Activated naive CD4-positive, alpha-beta T cell treated with anti-CD3 and anti-CD28 coated beads for 36 hours (primary cell): ENCODE data around the gene FAM219B. TPM values are rescaled to one million over a fixed set of nuclear protein-coding genes. Genes with fewer than 3 reads are reported as not detected.
"Not testable (repeated sequence)": the region's sequence is repeated elsewhere in the genome, so short reads cannot be mapped to it uniquely, and the experiment has no call there.

Source experiments
- CTCF ChIA-PET: fragments of 350-600 bp; sonication (Branson Sonifier 250); formaldehyde crosslinking; loops from one replicate; lab custom pipeline; 2021; ENCODE audit warnings: antibody characterized with exemption; lab: Charles Lee
- DNase-seq: peaks from one replicate; pipeline ENCODE4 v3.0.0-alpha.2; 2020
- H3K27ac Mint-ChIP-seq: one replicate; pipeline ENCODE4 v1.8.0; 2021; ENCODE audit warnings: mild to moderate bottlenecking, mixed read lengths
- H3K27me3 Mint-ChIP-seq: one replicate; pipeline ENCODE4 v1.8.0; 2021; ENCODE audit warnings: low read depth, mixed read lengths
- H3K36me3 Mint-ChIP-seq: one replicate; pipeline ENCODE4 v1.8.0; 2021; ENCODE audit warnings: low read depth, mixed read lengths
- H3K4me1 Mint-ChIP-seq: one replicate; pipeline ENCODE4 v1.8.0; 2021; ENCODE audit warnings: low read depth, mixed read lengths
- H3K4me3 Mint-ChIP-seq: one replicate; pipeline ENCODE4 v1.8.0; 2021; ENCODE audit warnings: mild to moderate bottlenecking, moderate library complexity, mixed read lengths
- H3K9me3 Mint-ChIP-seq: one replicate; pipeline ENCODE4 v1.8.0; 2021; ENCODE audit warnings: mixed read lengths
- intact Hi-C: fragments of 100-400 bp; cut with micrococcal nuclease; formaldehyde crosslinking; loops from one replicate; pipeline ENCODE4 v1.15.1; 2023
- total RNA-seq, 2 experiments: library from RNA; stranded (reverse); gene quantifications; one replicate each; pipeline ENCODE4 v1.2.3, GENCODE V29; 2021

Gene FAM219B
- total RNA-seq, 2 experiments from 2014 or later, result 60.3 to 63.0 TPM

DNA sequence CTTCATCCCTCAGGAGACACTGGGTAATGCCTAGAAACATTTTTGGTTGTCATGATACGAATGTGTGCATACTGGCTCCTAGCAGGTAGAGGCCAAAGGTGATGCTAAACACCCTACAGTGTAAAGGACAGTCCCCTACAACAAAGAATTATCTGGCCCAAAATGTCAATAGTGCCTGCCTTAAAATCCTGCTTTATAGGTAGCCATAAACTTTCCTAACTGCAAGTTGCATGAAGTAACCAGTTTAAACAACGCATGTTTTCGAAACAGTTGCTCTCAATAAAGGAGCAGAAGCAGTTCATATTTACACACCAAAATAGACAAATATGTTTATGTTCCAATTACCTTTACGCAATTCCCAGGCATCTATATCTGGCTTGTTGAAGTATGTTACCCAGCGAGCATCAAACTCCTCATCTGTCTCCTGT is 22.1 kb upstream of the FAM219B start:
- intact Hi-C loops, result no loop called here
- peaks cover 17% of the 10 kb centered on the region for H3K36me3 Mint-ChIP-seq
- CTCF ChIA-PET, result no interaction called here

DNA sequence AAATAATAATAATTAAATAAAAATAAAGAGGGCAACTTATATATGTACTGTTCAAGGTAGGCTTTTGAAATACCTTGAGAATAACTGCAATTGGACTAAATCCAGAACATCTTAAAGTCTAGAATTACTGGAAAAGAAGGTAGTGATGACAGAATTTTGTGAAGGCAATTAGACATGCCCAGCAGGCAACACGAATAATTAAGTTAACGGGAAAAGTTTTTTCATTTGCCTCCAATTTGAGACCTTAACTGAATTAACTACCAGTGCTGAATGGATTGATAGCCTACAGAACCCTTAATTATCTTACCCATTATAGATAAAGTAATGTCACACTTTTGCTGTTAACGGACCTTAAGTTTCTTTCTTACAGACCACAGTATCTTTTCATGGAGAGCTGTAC is 17.9 kb upstream of the FAM219B start:
- Mint-ChIP-seq H3K27me3 (no peaks in the 10 kb centered on the region), H3K4me1 (no peaks in the 10 kb centered on the region), H3K36me3 (peaks cover 35% of the 10 kb centered on the region), H3K4me3 (no peak overlapping the region), H3K27ac (no peak overlapping the region), H3K9me3 (no peaks in the 10 kb centered on the region)
- no peak for DNase-seq
- intact Hi-C loops, result no loop called here
- CTCF ChIA-PET, result interaction anchor here (1.0 to 2.1 kb wide), 2 partner anchors 26 to 277 kb away, joined by 3 to 6 read pairs; partner anchors contain the start of gene C15orf39

More for the DNA sequence above, 22.1 kb upstream of the FAM219B start:
- Mint-ChIP-seq H3K27ac (no peak overlapping the region), H3K27me3 (no peaks in the 10 kb centered on the region), H3K4me3 (no peak overlapping the region), H3K9me3 (no peaks in the 10 kb centered on the region), H3K4me1 (peaks cover 10% of the 10 kb centered on the region)
- no peak for DNase-seq

DNA sequence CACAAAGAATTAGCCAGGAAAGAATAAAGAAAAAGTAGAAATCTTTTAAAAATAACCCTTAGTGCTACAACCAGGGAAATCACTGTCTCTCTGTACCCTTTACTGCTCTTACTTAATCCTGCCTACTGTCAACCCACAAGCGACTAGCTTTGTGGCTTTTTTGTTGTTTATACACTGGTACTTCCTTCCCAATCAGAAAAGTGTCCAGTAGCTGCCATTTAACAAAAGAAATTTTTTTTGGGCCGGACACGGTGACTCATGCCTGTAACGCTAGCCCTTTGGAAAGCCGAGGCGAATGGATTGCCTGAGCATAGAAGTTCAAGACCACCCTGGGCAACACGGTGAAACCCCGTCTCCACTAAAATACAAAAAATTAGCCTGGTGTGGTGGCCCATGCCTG is 13.8 kb upstream of the FAM219B start:
- intact Hi-C loops, result no loop called here
- H3K4me3 Mint-ChIP-seq, result no peak overlapping the region
- H3K4me1 Mint-ChIP-seq, result peaks cover 2% of the 10 kb centered on the region
- no peaks in the 10 kb centered on the region for H3K9me3 Mint-ChIP-seq
- no peak overlapping the region for H3K27ac Mint-ChIP-seq
- CTCF ChIA-PET, result interaction anchor here (1.2 to 2.8 kb wide), 3 partner anchors 14 to 19 kb away, joined by 4 to 13 read pairs (median 5); partner anchors contain the start of gene FAM219B
- peaks cover 45% of the 10 kb centered on the region for H3K36me3 Mint-ChIP-seq
- no peak for DNase-seq
- H3K27me3 Mint-ChIP-seq, result no peaks in the 10 kb centered on the region

DNA sequence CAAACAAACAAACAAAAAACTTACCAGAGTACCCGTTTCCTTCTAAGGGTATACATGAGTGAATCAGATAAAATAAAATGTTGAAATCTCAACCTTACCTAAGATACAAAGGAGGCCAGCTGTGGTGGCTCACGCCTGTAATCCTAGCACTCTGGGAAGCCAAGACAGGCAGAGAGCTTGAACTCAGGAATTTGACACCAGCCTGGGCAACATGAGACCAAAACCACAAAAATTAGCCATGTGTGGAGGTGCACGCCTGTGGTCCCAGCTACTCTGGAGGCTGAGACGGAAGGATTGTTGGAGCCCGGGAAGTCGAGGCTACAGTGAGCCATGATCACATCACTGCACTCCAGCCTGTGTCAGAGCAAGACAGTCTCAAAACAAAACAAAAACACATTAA is 11.0 kb upstream of the FAM219B start:
- Mint-ChIP-seq H3K4me3 (no peak overlapping the region), H3K36me3 (peaks cover 47% of the 10 kb centered on the region), H3K27ac (no peak overlapping the region), H3K9me3 (no peaks in the 10 kb centered on the region), H3K27me3 (no peaks in the 10 kb centered on the region), H3K4me1 (peaks cover 2% of the 10 kb centered on the region)
- DNase-seq, result no peak
- intact Hi-C loops, result no loop called here
- CTCF ChIA-PET, result interaction anchor here (2.0 kb wide), 1 partner anchor 15 kb away, joined by 11 read pairs; no protein-coding TSS in a partner anchor

GRCh38 chr15:74913799-74914198 is 7.1 kb upstream of the FAM219B start:
- peaks cover 28% of the 10 kb centered on the region for H3K36me3 Mint-ChIP-seq
- DNase-seq, H3K4me1 Mint-ChIP-seq, H3K4me3 Mint-ChIP-seq, H3K27ac Mint-ChIP-seq, H3K9me3 Mint-ChIP-seq, intact Hi-C loops, H3K27me3 Mint-ChIP-seq: not testable (repeated sequence)
- CTCF ChIA-PET, result interaction anchor here (0.6 to 1.8 kb wide), 2 partner anchors 12 to 199 kb away, joined by 3 to 5 read pairs; no protein-coding TSS in a partner anchor

GRCh38 chr15:74913041-74913440 is 6.4 kb upstream of the FAM219B start:
- peaks cover 23% of the 10 kb centered on the region for H3K36me3 Mint-ChIP-seq
- H3K4me1 Mint-ChIP-seq, result peaks cover 1% of the 10 kb centered on the region
- H3K4me3 Mint-ChIP-seq, result no peak overlapping the region
- DNase-seq, result no peak
- intact Hi-C loops, result no loop called here
- H3K9me3 Mint-ChIP-seq, result no peaks in the 10 kb centered on the region
- no peak overlapping the region for H3K27ac Mint-ChIP-seq
- H3K27me3 Mint-ChIP-seq, result no peaks in the 10 kb centered on the region
- CTCF ChIA-PET, result no interaction called here

DNA sequence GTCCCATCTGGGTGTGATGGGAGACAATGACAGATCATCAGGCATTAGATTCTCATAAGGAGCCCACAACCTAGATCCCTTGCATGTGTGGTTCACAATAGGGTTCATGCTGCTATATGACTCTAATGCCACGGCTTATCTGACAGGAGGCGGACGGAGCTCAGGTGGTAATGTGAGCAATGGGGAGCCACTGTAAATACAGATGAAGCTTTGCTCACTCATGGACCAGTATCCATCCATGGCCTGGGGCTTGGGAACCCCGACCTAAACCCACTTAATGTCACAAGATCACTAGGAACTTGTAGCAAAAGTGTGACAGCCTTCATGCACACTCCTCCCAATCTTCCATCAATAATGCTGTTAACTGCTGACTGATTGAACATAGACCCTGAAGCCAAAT is 2.0 kb upstream of the FAM219B start:
- DNase-seq, result no peak
- peaks cover 22% of the 10 kb centered on the region for H3K4me1 Mint-ChIP-seq
- CTCF ChIA-PET, result interaction anchor here (0.6 to 1.2 kb wide), 4 partner anchors 47 to 295 kb away, joined by 3 to 5 read pairs (median 4); no protein-coding TSS in a partner anchor
- H3K9me3 Mint-ChIP-seq, result no peaks in the 10 kb centered on the region
- H3K27ac Mint-ChIP-seq, result no peak overlapping the region
- intact Hi-C loops, result no loop called here
- H3K36me3 Mint-ChIP-seq, result peaks cover 9% of the 10 kb centered on the region
- no peak overlapping the region for H3K4me3 Mint-ChIP-seq
- H3K27me3 Mint-ChIP-seq, result no peaks in the 10 kb centered on the region

GRCh38 chr15:74907163-74907870 is 666 bp upstream of the FAM219B start:
- Mint-ChIP-seq H3K27ac (peak overlapping the region; percentile 92), H3K4me1 (peaks cover 22% of the 10 kb centered on the region), H3K4me3 (peak overlapping the region; percentile 89), H3K36me3 (peaks cover 11% of the 10 kb centered on the region), H3K9me3 (no peaks in the 10 kb centered on the region), H3K27me3 (no peaks in the 10 kb centered on the region)
- intact Hi-C loops, result loop anchor here (2.0 kb wide), 4 partner anchors 17 to 43 kb away; partner anchors contain the start of genes COX5A, MPI and SCAMP2
- CTCF ChIA-PET, result interaction anchor here (1.0 to 2.9 kb wide), 5 partner anchors 13 to 48 kb away, joined by 3 to 10 read pairs (median 5); partner anchors contain the start of gene MPI
- DNase-seq, result peak; percentile 30

DNA sequence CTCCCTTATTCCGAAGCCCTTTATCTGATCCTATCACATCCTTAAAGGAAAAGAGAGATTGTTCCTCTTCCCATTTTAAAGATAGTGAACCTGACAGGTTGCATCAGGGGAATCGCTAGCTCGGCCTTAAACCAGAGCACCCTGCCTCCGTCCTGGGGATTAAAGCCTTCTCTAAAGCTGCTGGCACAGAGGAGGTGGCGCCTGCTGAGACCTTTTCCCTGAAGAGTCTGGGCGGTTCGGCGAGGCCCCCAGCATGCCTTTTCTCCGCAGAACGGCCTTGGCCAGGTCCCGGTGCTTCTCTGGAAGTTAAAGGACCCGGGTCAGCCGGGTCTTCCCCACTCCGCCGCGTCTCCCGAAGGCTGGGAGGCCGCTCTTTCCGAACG is 593 bp downstream of the FAM219B start:
- Mint-ChIP-seq H3K4me1 (peaks cover 28% of the 10 kb centered on the region), H3K9me3 (no peaks in the 10 kb centered on the region), H3K27ac (peak overlapping the region; percentile 35), H3K36me3 (peaks cover 7% of the 10 kb centered on the region), H3K4me3 (peak overlapping the region; percentile 89), H3K27me3 (no peaks in the 10 kb centered on the region)
- CTCF ChIA-PET, result interaction anchor here (0.7 to 2.9 kb wide), 9 partner anchors 12 to 272 kb away, joined by 3 to 10 read pairs (median 5); partner anchors contain the start of gene MPI
- peak; percentile 41 for DNase-seq
- intact Hi-C loops, result loop anchor here (1.0 to 2.0 kb wide), 6 partner anchors 15 to 296 kb away; partner anchors contain the start of genes COX5A, MPI, SCAMP2 and ULK3

DNA sequence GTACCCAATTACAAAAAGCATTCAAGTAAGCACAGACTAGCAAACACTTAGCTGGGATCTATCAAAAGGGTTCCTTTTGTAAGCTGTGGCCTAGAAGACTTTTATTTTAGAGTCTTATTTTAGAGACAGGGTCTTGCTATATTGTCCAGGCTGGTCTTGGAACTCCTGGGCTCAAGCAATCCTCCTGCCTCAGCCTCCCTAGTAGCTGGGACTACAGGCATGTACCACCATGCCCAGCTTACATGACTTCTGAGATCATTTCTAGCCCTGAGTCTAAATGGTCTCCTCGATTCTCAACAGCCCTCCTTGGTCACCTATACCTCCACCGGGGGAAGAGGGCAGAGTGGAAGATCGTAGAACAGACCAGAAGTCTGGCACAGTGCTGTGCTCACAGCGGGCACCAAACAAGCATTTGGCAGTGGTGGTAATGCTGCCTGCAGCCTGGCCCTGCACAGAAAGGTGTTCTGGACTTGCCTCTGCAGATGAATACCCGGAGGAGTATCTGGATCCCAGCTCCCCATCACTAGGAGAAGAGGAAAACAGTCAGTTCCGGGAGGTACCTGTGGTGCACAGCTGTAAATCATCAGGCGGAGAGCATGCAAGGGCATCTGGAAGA is 2.4 kb downstream of the FAM219B start:
- Mint-ChIP-seq H3K36me3 (peaks cover 11% of the 10 kb centered on the region), H3K27me3 (no peaks in the 10 kb centered on the region), H3K9me3 (no peaks in the 10 kb centered on the region), H3K27ac (no peak overlapping the region), H3K4me1 (peaks cover 28% of the 10 kb centered on the region), H3K4me3 (peak overlapping the region; percentile 89)
- intact Hi-C loops, result no loop called here
- CTCF ChIA-PET, result interaction anchor here (1.0 to 1.7 kb wide), 4 partner anchors 7 to 269 kb away, joined by 3 to 10 read pairs (median 4); no protein-coding TSS in a partner anchor
- DNase-seq, result no peak

DNA sequence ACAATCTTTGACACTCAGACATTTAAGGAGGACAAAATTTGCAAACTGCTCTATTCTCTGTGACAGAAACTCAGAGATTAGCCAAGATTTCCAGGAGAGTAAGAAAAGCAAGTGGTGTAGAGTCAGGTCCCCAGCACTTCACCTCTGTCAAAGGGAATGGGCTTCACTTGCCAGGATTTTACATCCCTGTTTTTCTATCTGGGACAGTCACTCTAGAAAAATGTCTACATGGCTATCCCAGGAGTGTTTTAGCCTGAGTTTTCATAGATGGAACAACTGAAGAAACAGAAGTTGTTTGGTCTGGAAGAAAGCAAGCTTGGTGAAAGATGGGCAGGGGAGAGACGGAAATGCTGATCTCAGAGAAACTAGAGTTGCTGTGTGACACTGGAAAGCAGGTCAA is 3.0 kb downstream of the FAM219B start:
- Mint-ChIP-seq H3K27me3 (no peaks in the 10 kb centered on the region), H3K4me3 (no peak overlapping the region), H3K27ac (no peak overlapping the region), H3K4me1 (peaks cover 28% of the 10 kb centered on the region), H3K9me3 (no peaks in the 10 kb centered on the region), H3K36me3 (peaks cover 13% of the 10 kb centered on the region)
- CTCF ChIA-PET, result interaction anchor here (1.0 to 6.6 kb wide), 6 partner anchors 8 to 268 kb away, joined by 3 to 79 read pairs (median 7); no protein-coding TSS in a partner anchor
- intact Hi-C loops, result no loop called here
- no peak for DNase-seq
